Effector memory CD4-positive, alpha-beta T cell (primary cell): Measurements from ENCODE around the gene CARMIL3.
"Not testable (repeated sequence)": the region's sequence is repeated elsewhere in the genome, so short reads cannot be mapped to it uniquely, and the experiment has no call there.

Source experiments
- DNase-seq, 3 donors: peaks; one replicate each; pipeline ENCODE4 v3.0.0-alpha.2; 2020
- H3K27ac ChIP-seq: 2 replicates; pipeline ENCODE4 v1.7.0; 2013; ENCODE audit warnings: mild to moderate bottlenecking, low read length, moderate library complexity; ENCODE audit not compliant: insufficient read depth, poor library complexity, severe bottlenecking
- H3K27me3 ChIP-seq: replicated peaks from 2 replicates; pipeline ENCODE4 v1.7.0; 2013; ENCODE audit warnings: mild to moderate bottlenecking, low read length; ENCODE audit not compliant: insufficient read depth, control insufficient read depth, poor library complexity, severe bottlenecking
- H3K36me3 ChIP-seq: 2 replicates; pipeline ENCODE4 v1.7.0; 2013; ENCODE audit warnings: mild to moderate bottlenecking, low read length, moderate library complexity; ENCODE audit not compliant: control insufficient read depth, insufficient read depth
- H3K4me1 ChIP-seq: 2 replicates; pipeline ENCODE4 v1.7.0; 2013; ENCODE audit warnings: low read length, mild to moderate bottlenecking; ENCODE audit not compliant: control insufficient read depth, insufficient read depth, poor library complexity, severe bottlenecking
- H3K4me3 ChIP-seq: 2 replicates; pipeline ENCODE4 v1.7.0; 2013; ENCODE audit warnings: low read length, low read depth, mild to moderate bottlenecking; ENCODE audit not compliant: insufficient read depth, poor library complexity, severe bottlenecking
- H3K9me3 ChIP-seq: 2 replicates; pipeline ENCODE4 v1.7.0; 2013; ENCODE audit warnings: mild to moderate bottlenecking, low read length, moderate library complexity; ENCODE audit not compliant: control insufficient read depth

Gene CARMIL3

GRCh38 chr14:24105609-24106239, 53.9 kb downstream of the CARMIL3 start:
- not testable (repeated sequence) for H3K27ac ChIP-seq, H3K4me1 ChIP-seq, H3K9me3 ChIP-seq, DNase-seq, H3K27me3 ChIP-seq, H3K4me3 ChIP-seq
- peaks cover 12% of the 10 kb centered on the region for H3K36me3 ChIP-seq

GRCh38 chr14:24106672-24107271, 55.0 kb downstream of the CARMIL3 start:
- DNase-seq = no peak
- Histone ChIP-seq H3K27ac (no peak overlapping the region), H3K36me3 (peaks cover 12% of the 10 kb centered on the region), H3K4me1 (peaks cover 8% of the 10 kb centered on the region), H3K9me3 (no peaks in the 10 kb centered on the region), H3K27me3 (no peaks in the 10 kb centered on the region), H3K4me3 (no peak overlapping the region)

- Histone ChIP-seq H3K4me3 (no peak overlapping the region), H3K4me1 (peaks cover 8% of the 10 kb centered on the region)
Measured at GRCh38 chr14:24108336-24108874, 56.6 kb downstream of the CARMIL3 start.

GRCh38 chr14:24110060-24110459, 58.3 kb downstream of the CARMIL3 start:
- Histone ChIP-seq H3K4me3 (no peak overlapping the region), H3K4me1 (peaks cover 8% of the 10 kb centered on the region), H3K36me3 (no peaks in the 10 kb centered on the region), H3K27me3 (no peaks in the 10 kb centered on the region), H3K27ac (no peak overlapping the region), H3K9me3 (no peaks in the 10 kb centered on the region)
- no peak for DNase-seq

More at GRCh38 chr14:24108336-24108874, 56.6 kb downstream of the CARMIL3 start:
- no peak for DNase-seq
- H3K9me3 ChIP-seq = no peaks in the 10 kb centered on the region
- no peaks in the 10 kb centered on the region for H3K27me3 ChIP-seq
- peaks cover 5% of the 10 kb centered on the region for H3K36me3 ChIP-seq
- peak overlapping the region; percentile 53 for H3K27ac ChIP-seq

- DNase-seq = no peak
- Histone ChIP-seq H3K9me3 (no peaks in the 10 kb centered on the region), H3K4me1 (peaks cover 9% of the 10 kb centered on the region), H3K27me3 (no peaks in the 10 kb centered on the region), H3K27ac (no peak overlapping the region), H3K4me3 (no peak overlapping the region), H3K36me3 (no peaks in the 10 kb centered on the region)
Measured at GRCh38 chr14:24110523-24110922, 58.7 kb downstream of the CARMIL3 start.

- peak overlapping the region; percentile 98 for H3K27ac ChIP-seq
- no peaks in the 10 kb centered on the region for H3K27me3 ChIP-seq
- H3K4me1 ChIP-seq = peaks cover 19% of the 10 kb centered on the region
- H3K36me3 ChIP-seq = peaks cover 8% of the 10 kb centered on the region
- no peak for DNase-seq
- peak overlapping the region; percentile 69 for H3K4me3 ChIP-seq
- H3K9me3 ChIP-seq = no peaks in the 10 kb centered on the region
Measured at GRCh38 chr14:24113379-24113800, 61.6 kb downstream of the CARMIL3 start.

GRCh38 chr14:24113801-24114531, 62.2 kb downstream of the CARMIL3 start:
- peaks cover 15% of the 10 kb centered on the region for H3K4me1 ChIP-seq
- peak overlapping the region; percentile 69 for H3K4me3 ChIP-seq
- H3K27ac ChIP-seq = peak overlapping the region; percentile 98
- H3K27me3 ChIP-seq = no peaks in the 10 kb centered on the region
- H3K9me3 ChIP-seq = no peaks in the 10 kb centered on the region
- peak; percentile 64 to 79 (median 75) for DNase-seq
- peaks cover 14% of the 10 kb centered on the region for H3K36me3 ChIP-seq

GRCh38 chr14:24114532-24115421, 63.0 kb downstream of the CARMIL3 start, which contains the start of the genes DCAF11 and NRL:
Gene DCAF11, plus strand, starts transcription at chr14:24114777. Its CDS starts 818 bp downstream, at chr14:24115595.
Gene NRL, minus strand, starts transcription at chr14:24114949. Its CDS starts 32,101 bp downstream, at chr14:24082848.
- Histone ChIP-seq H3K9me3 (no peaks in the 10 kb centered on the region), H3K36me3 (peaks cover 22% of the 10 kb centered on the region), H3K27ac (peak within 1 kb of the TSS; percentile 98), H3K4me3 (peak within 1 kb of the TSS; percentile 69), H3K27me3 (no peaks in the 10 kb centered on the region), H3K4me1 (peaks cover 12% of the 10 kb centered on the region)
- peak; percentile 97 to 98 (median 98) for DNase-seq

- peaks cover 12% of the 10 kb centered on the region for H3K4me1 ChIP-seq
- H3K9me3 ChIP-seq = no peaks in the 10 kb centered on the region
- peak overlapping the region; percentile 69 for H3K4me3 ChIP-seq
- H3K27ac ChIP-seq = peak overlapping the region; percentile 98
- no peak for DNase-seq
- H3K27me3 ChIP-seq = no peaks in the 10 kb centered on the region
- peaks cover 28% of the 10 kb centered on the region for H3K36me3 ChIP-seq
Measured at GRCh38 chr14:24115422-24116127, 63.8 kb downstream of the CARMIL3 start.
